CD4-positive, alpha-beta T cell (primary cell): ENCODE data around the gene CDH4. TPM values are rescaled to one million over a fixed set of nuclear protein-coding genes. Genes with fewer than 3 reads are reported as not detected.

Source experiments
- ATAC-seq: fragments of 200-7000 bp; cut with Tn5 transposase; one replicate; pipeline ENCODE4 v1.10.0; 2022; ENCODE audit warnings: mild to moderate bottlenecking; ENCODE audit not compliant: poor library complexity
- CTCF ChIA-PET: fragments of 350-600 bp; sonication (Branson Sonifier 250); formaldehyde crosslinking; loops from one replicate; lab custom pipeline; 2021; ENCODE audit warnings: antibody characterized with exemption, inconsistent platforms; lab: Charles Lee
- POLR2A ChIA-PET: fragments of 350-600 bp; sonication (Branson Sonifier 250); formaldehyde crosslinking; loops from one replicate; lab custom pipeline; 2021; ENCODE audit warnings: antibody characterized with exemption, inconsistent platforms; lab: Charles Lee
- DNase-seq, 14 experiments: peaks; one replicate each; pipeline ENCODE4 v3.0.0-alpha.2; 2013 to 2020; ENCODE audit warnings: mixed read lengths in 2 of 14
- H3K27ac ChIP-seq, 2 donors: one replicate each; pipeline versions ENCODE4 v1.5.1 to v1.7.0; 2013; ENCODE audit warnings: low read length in 2 of 2, low read depth in 1 of 2, mild to moderate bottlenecking in 1 of 2
- H3K27me3 ChIP-seq, 2 experiments: 1 replicate in 1 of 2; 2 replicates in 1 of 2; pipeline versions ENCODE4 v1.6.1 to v1.7.0; 2013; ENCODE audit warnings: low read length in 2 of 2, control low read depth in 1 of 2, mild to moderate bottlenecking in 1 of 2, moderate library complexity in 1 of 2; ENCODE audit not compliant: insufficient read depth in 2 of 2, control insufficient read depth in 1 of 2
- H3K36me3 ChIP-seq: one replicate; pipeline ENCODE4 v1.6.1; 2013; ENCODE audit warnings: low read length, control low read depth; ENCODE audit not compliant: insufficient read depth
- H3K4me1 ChIP-seq: one replicate; pipeline ENCODE4 v1.6.1; 2013; ENCODE audit warnings: low read length, control low read depth; ENCODE audit not compliant: insufficient read depth
- H3K4me3 ChIP-seq: one replicate; pipeline ENCODE4 v1.5.1; 2013; ENCODE audit warnings: mild to moderate bottlenecking, low read length, moderate library complexity
- H3K9me3 ChIP-seq, 2 experiments: 1 replicate in 1 of 2; 2 replicates in 1 of 2; pipeline versions ENCODE4 v1.6.1 to v1.7.0; 2013; ENCODE audit warnings: low read length in 2 of 2, mild to moderate bottlenecking in 2 of 2, control low read depth in 1 of 2, moderate library complexity in 1 of 2; ENCODE audit not compliant: control insufficient read depth in 1 of 2, insufficient read depth in 1 of 2
- H3K27ac Mint-ChIP-seq: one replicate; pipeline ENCODE4 v1.8.0; 2020; ENCODE audit warnings: mixed read lengths
- H3K27me3 Mint-ChIP-seq: one replicate; pipeline ENCODE4 v1.8.0; 2021; ENCODE audit warnings: mixed read lengths
- H3K36me3 Mint-ChIP-seq: one replicate; pipeline ENCODE4 v1.8.0; 2021; ENCODE audit warnings: low read depth, mixed read lengths
- H3K4me1 Mint-ChIP-seq: one replicate; pipeline ENCODE4 v1.8.0; 2021; ENCODE audit warnings: low read depth, mixed read lengths
- H3K4me3 Mint-ChIP-seq: one replicate; pipeline ENCODE4 v1.8.0; 2020; ENCODE audit warnings: mild to moderate bottlenecking, mixed read lengths
- H3K9me3 Mint-ChIP-seq: one replicate; pipeline ENCODE4 v1.8.0; 2020; ENCODE audit warnings: mixed read lengths
- intact Hi-C, 2 experiments: fragments of 100-400 bp; cut with DNase I in 1 of 2; cut with micrococcal nuclease in 1 of 2; formaldehyde crosslinking; loops; one replicate each; pipeline versions ENCODE4 v1.15.1 to v1.9.0; 2023 to 2025; cut with DNase I, micrococcal nuclease
- total RNA-seq, 174 experiments: library from RNA in 2 of 174; stranded (reverse) in 2 of 174; gene quantifications; one replicate each; pipeline ENCODE4 v1.2.3 and lab custom pipeline; 2021 to 2026
- TF ChIP-seq, protein P1 (sequence below): fragments of 200-600 bp; IDR thresholded peaks from one replicate; pipeline ENCODE4 v1.8.0; 2022; ENCODE audit warnings: antibody characterized with exemption, mild to moderate bottlenecking

The CDH4 gene
- total RNA-seq, 2 experiments from 2014 or later = 0.11 TPM

DNA sequence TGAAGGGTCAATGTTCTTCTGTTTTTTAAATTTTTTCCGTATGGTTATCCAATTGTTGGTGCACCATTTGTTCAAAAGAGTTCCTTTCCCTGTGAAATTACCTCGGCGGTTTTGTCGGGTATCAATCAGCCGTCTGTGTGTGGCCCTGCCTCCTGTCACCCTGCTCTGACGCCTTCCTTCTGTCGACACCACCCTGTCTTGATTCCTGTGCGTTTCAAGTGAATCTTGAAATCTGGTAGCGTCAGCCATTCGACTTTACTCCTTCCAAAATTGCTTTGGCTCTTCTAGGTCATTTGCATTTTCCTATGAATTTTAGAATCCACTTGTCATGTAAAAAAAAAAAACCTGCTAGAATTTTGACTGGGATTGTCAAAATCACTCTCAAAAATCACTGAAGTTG is 181.1 kb downstream of the CDH4 start:
- H3K4me1 Mint-ChIP-seq = no peaks in the 10 kb centered on the region
- POLR2A ChIA-PET = no interaction called here
- peaks cover 9% of the 10 kb centered on the region for H3K27me3 Mint-ChIP-seq

DNA sequence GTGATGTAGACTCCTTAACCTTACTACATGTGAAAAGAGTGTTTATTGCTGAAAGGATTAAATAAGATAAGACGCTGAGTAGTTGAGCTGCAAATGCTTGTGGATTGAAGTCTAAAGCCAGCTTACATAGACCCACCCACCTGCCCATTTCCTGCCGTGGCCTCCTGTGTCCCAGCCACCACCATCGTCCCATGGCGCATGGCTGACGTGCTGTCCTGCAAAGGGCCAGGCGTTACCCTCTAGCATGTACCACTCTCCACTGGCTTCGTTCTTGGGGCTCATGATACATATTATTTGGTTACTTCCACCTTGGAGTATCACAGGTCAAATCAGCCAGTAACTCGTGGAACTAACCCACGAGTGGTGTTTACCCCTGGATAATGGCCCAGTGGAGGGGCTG is 181.8 kb downstream of the CDH4 start:
- Histone ChIP-seq H3K36me3 (no peaks in the 10 kb centered on the region), H3K9me3 (peaks cover 0 to 21% of the 10 kb centered on the region in 2 experiments), H3K27ac (no peak overlapping the region), H3K4me1 (no peaks in the 10 kb centered on the region), H3K4me3 (no peak overlapping the region), H3K27me3 (peaks cover 0 to 2% of the 10 kb centered on the region in 2 experiments)
- Mint-ChIP-seq H3K4me3 (no peak overlapping the region), H3K9me3 (no peaks in the 10 kb centered on the region), H3K36me3 (no peaks in the 10 kb centered on the region), H3K4me1 (no peaks in the 10 kb centered on the region), H3K27ac (no peak overlapping the region), H3K27me3 (peaks cover 9% of the 10 kb centered on the region)
- ATAC-seq = no peak
- CTCF ChIA-PET = no interaction called here
- TF ChIP-seq, protein P1, sequence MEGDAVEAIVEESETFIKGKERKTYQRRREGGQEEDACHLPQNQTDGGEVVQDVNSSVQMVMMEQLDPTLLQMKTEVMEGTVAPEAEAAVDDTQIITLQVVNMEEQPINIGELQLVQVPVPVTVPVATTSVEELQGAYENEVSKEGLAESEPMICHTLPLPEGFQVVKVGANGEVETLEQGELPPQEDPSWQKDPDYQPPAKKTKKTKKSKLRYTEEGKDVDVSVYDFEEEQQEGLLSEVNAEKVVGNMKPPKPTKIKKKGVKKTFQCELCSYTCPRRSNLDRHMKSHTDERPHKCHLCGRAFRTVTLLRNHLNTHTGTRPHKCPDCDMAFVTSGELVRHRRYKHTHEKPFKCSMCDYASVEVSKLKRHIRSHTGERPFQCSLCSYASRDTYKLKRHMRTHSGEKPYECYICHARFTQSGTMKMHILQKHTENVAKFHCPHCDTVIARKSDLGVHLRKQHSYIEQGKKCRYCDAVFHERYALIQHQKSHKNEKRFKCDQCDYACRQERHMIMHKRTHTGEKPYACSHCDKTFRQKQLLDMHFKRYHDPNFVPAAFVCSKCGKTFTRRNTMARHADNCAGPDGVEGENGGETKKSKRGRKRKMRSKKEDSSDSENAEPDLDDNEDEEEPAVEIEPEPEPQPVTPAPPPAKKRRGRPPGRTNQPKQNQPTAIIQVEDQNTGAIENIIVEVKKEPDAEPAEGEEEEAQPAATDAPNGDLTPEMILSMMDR = no peak
- POLR2A ChIA-PET = no interaction called here
- DNase-seq = no peak
- intact Hi-C loops = no loop called here

More for the DNA sequence above, 181.1 kb downstream of the CDH4 start:
- ATAC-seq = no peak
- Histone ChIP-seq H3K4me3 (no peak overlapping the region), H3K4me1 (no peaks in the 10 kb centered on the region), H3K36me3 (no peaks in the 10 kb centered on the region), H3K9me3 (peaks cover 0 to 21% of the 10 kb centered on the region in 2 experiments), H3K27ac (no peak overlapping the region), H3K27me3 (peaks cover 0 to 2% of the 10 kb centered on the region in 2 experiments)
- no peak overlapping the region for H3K4me3 Mint-ChIP-seq
- H3K27ac Mint-ChIP-seq = no peak overlapping the region
- DNase-seq = no peak
- no peaks in the 10 kb centered on the region for H3K9me3 Mint-ChIP-seq
- TF ChIP-seq, protein P1 = no peak
- H3K36me3 Mint-ChIP-seq = no peaks in the 10 kb centered on the region
- intact Hi-C loops = no loop called here
- CTCF ChIA-PET = no interaction called here

DNA sequence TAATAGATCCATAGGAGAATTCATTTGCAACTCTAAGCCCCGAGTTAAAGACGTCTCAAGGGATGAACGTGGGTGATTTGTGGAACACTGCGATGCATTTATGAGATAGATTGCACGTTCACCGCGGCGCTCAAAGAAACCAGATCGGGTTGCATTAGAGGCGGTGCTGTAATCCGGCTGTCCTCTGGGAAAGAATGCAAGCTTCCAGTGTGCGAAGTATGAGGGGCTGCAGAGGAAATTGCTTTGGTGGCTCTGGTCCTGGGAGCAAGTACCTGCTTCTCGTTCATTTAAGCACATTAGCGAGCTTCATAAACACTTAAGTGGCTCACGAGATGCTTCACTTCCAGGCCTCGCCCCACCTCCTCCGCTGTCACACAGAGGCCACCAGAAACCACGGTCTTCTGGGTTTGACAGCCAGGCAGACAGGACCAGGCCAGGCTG is 182.3 kb downstream of the CDH4 start:
- Mint-ChIP-seq H3K27me3 (peaks cover 9% of the 10 kb centered on the region), H3K27ac (no peak overlapping the region), H3K9me3 (no peaks in the 10 kb centered on the region), H3K36me3 (no peaks in the 10 kb centered on the region), H3K4me1 (no peaks in the 10 kb centered on the region), H3K4me3 (no peak overlapping the region)
- Histone ChIP-seq H3K36me3 (no peaks in the 10 kb centered on the region), H3K4me1 (no peaks in the 10 kb centered on the region), H3K4me3 (no peak overlapping the region), H3K9me3 (peaks cover 0 to 21% of the 10 kb centered on the region in 2 experiments), H3K27ac (no peak overlapping the region), H3K27me3 (peaks cover 0 to 2% of the 10 kb centered on the region in 2 experiments)
- intact Hi-C loops = no loop called here
- ChIA-PET POLR2A (no interaction called here), CTCF (no interaction called here)
- ATAC-seq (no peak), DNase-seq (no peak)
- TF ChIP-seq, protein P1 = no peak
